Skeletal muscle cell (primary cell): ENCODE measurements around the gene TMEM204.

Source experiments
- DNase-seq: peaks from one replicate; pipeline ENCODE4 v3.0.0-alpha.2; 2010; ENCODE audit warnings: low read depth
- H3K4me3 ChIP-seq: 2 replicates; pipeline ENCODE4 v1.5.1; 2011; ENCODE audit warnings: low read depth, mild to moderate bottlenecking, control low read depth, low read length, moderate library complexity

Gene TMEM204

DNA sequence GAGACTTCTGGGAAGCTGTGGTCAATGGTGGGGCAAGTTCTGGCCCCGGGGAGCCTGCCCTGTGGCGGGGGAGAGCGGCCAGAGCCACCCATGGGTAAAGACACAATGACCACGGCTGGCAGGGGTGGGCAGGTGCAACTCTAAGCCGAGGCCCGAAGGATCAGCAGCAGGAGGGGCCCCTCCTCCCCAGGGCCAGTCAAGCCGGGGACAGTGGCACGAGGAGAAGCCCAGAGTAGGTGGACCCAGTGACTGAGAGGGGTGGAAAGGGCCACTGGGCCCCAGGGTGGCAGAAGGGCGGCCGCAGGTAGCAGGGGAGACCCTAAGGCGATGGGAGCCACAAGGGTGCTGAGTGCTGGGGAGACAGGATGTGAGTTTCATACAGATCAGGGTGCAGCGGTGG, 17.7 kb downstream of the TMEM204 start:
- H3K4me3 ChIP-seq, result no peak overlapping the region
- DNase-seq, result no peak

DNA sequence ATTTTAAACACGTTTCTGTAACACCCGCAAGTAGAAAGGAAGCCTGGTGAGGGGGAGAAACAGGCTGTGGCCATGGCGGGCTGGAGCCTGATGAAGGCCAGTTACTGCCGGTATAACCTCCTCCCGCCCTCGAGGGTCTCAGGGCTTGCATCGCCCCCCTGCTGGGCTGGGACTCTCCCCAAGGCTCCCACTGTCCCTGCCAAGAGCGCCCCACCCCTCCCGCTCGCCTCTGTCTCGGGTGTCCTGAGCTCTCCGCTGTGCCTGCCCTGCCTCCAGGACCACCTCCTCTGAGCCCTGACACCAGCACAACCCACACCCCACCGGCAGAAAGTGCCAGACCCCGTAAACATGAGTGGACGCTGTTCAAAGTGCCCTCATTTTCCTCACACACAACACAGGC, 18.7 kb downstream of the TMEM204 start:
- no peak overlapping the region for H3K4me3 ChIP-seq
- DNase-seq, result no peak

DNA sequence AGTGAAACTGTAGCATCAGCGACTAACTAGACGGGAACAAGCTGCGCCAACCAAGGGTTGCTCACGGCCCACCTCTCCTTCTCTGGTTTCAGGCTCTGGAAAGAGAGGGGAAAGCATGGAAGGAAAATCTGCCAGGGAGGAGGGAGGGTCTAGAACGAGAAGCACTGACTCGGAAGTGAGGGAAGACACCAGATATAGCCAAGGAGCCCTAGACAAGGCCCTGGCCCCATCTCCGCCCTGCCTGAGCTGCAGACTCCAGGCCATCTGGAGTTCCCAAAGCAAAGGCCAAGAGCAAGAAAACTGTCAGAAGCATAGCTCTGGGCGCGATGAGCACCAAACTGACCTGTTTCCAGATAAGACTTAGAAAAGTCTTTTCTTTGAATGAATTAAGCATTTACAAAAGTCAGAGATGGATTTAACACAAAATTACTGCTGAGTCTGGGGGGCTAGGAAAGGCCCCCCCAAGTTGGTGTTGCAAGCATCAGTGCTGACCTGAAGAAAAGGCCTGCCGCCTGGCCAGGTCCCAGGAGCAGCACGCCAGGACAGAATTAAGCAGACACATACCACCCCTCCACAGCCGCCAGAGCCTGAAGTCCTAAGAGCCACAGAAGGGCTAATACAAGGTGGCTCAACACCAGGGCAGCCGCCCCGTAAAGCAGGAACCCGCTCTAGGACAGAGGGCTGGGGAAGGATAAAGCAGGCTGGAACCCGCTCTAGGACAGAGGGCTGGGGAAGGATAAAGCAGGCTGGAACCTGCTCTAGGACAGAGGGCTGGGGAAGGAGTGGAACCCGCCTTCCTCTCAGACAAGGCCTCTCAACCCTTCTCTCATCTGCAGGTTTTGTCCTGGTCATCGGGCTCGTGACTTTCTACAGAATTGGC, 20.7 kb downstream of the TMEM204 start:
- no peak overlapping the region for H3K4me3 ChIP-seq
- no peak for DNase-seq

DNA sequence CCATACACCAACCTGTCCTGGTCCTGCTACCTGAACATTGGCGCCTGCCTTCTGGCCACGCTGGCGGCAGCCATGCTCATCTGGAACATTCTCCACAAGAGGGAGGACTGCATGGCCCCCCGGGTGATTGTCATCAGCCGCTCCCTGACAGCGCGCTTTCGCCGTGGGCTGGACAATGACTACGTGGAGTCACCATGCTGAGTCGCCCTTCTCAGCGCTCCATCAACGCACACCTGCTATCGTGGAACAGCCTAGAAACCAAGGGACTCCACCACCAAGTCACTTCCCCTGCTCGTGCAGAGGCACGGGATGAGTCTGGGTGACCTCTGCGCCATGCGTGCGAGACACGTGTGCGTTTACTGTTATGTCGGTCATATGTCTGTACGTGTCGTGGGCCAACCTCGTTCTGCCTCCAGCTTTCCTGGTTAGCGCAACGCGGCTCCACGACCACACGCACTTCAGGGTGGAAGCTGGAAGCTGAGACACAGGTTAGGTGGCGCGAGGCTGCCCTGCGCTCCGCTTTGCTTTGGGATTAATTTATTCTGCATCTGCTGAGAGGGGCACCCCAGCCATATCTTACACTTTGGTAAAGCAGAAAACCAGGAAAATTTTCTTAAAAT, 21.5 kb downstream of the TMEM204 start:
- no peak for DNase-seq
- H3K4me3 ChIP-seq, result no peak overlapping the region

DNA sequence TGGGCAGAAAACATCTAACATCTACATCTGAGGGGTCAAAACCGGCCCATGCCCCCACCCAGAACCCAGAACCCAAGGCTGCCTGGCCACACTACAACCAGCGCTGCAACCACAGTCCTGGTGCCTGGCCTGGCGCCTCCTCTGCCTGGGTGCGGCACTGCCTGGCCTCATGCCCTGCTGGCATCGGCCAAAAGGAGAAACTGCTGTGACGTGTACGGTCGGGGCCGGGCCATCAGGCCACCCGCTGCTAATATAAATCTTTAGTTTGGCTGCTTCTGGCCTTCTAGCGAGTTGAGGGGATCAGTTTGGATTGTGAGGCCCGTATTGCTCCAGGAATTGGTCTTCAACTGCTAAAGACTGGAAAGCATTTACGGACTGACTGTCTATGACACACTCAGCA, 22.8 kb downstream of the TMEM204 start:
- no peak overlapping the region for H3K4me3 ChIP-seq
- DNase-seq, result no peak

DNA sequence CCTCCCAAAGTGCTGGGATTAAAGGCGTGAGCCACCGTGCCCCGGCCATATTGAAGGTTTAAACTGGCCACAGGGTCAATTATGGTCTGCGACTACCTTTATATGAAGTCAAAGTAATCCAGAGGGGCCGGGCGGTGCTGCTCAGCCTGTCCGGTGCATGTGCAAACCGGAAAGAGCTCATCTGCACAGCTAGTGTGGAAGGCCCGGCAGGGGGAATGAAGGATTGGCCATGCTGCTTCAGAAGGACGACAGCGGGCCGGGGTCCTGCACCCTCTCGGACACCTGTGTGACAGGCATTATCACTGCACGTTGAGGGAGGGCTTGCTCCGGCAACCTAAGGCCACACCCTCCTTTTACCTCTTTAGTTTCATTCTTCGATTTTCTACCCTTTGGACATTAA, 23.6 kb downstream of the TMEM204 start:
- H3K4me3 ChIP-seq, result no peak overlapping the region
- DNase-seq, result no peak

DNA sequence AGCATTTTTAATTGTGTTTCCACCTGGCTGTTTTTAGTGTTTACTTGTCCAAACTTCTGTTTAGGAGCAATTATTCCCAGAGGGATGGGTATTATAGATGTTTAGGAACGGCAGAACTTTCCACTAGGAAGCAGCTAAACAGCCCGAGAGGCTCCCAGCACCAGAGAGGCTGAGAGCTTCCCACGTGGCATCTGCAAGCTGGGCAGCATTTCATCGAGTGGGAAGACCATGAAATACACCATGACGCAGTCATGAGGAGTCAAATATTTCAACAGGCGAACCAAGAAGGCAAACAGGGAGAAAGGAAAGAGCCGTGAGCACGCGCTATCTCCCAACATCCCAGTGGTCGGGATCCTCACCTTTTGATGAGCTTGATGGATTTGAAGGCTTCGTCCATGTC, 24.1 kb downstream of the TMEM204 start:
- H3K4me3 ChIP-seq, result no peak overlapping the region
- no peak for DNase-seq

DNA sequence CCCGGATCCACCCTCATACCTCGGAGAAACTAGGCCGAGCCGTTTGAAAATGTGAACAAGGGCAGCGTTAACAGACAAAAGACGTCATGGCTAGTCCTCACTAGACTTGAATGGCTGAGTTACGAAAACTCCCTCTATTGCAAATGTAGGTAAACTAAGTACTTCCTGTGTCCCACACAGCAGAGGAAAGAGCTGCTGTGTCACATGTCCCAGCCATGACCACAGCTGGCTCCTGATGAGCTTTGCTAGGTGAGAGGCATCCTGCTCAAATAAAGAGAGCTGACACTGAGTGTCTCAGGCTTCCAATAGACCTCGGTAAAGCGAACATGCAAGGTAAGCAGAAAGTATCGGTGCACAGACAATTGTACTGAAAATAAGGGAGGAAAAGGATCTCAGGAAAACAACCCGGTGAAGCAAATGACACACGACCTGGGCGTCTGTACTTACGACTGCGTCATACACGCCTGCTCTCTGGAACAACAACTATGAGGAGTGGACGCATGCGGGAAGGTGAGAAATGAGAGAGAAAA, 26.0 kb downstream of the TMEM204 start:
- no peak for DNase-seq
- H3K4me3 ChIP-seq, result no peak overlapping the region

DNA sequence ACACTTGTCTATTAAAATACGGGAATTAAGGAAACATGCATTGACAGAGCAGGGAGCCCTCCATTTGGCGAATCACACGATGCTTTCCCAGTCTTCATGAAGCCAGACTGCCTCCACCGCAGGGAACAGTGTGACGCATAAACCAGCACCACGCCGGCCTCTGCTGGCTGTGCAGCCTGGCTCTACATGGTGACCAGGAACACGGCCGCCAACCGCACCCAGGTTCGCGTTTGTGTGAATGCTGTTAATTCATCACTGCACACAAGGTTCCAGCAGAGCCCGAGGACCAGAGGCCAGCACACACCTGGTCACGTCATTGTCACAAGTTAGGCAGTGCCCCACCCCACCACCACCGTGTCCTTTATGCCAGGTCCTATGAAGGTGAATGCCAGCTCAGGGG, 26.7 kb downstream of the TMEM204 start:
- DNase-seq, result no peak
- H3K4me3 ChIP-seq, result no peak overlapping the region

DNA sequence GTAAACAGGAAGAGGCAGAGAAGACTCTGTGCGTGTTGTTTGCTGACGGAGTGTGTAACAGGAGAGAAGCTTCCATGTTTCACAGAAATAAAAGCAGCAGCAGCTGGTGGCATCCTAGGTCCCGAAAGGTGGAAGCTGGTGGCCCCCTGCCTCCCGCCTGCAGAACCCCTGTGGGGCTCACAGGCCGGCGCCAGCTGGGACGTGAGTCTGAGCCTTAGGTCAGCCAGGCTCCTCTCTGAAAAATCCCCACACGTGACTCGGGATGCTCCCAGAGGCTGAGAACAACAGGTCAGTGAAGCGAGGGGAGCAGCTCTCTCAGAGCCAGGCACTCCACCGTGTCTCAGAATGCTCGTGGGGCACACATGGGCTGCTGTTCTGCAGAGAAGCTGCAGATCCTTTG, 27.4 kb downstream of the TMEM204 start:
- H3K4me3 ChIP-seq, result no peak overlapping the region
- no peak for DNase-seq

DNA sequence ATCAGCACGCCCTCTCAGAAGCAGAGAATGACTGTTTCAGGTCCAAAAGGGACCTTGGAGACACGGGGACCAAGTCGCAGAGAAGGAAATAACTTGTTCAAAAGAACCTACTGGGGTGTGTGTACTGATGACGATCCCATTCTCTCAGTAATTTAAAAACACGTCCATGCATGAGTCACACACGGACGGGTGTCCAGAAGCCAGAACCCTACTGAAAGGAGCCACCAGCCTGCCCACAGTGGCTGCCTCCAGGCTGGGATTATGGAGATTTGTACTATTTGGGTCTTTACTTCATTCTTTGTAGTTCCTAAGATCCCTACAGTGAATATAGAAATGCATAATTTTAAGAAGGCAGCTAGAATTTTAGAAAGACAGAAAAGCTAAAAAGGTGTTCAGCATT, 27.8 kb downstream of the TMEM204 start:
- H3K4me3 ChIP-seq, result no peak overlapping the region
- no peak for DNase-seq

DNA sequence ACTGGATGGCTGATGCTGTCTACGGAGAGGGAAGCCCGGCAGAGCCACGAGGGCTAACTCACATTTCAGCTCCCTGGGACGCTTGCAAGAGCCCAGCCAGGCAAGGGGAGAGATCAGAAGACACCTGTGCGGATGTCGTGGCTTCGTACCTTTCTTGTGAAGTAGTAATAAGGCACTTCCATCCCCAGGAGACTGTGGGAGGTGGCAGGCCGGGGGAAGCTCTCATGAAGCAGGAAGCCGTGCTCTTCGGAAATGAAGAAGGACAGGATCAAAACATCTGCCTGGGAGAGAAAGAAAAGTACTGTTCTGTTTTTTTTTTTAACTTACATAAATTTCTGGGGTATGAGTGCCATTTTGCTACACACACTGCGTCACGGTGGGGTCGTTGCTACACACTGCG, 28.4 kb downstream of the TMEM204 start:
- no peak overlapping the region for H3K4me3 ChIP-seq
- DNase-seq, result no peak

DNA sequence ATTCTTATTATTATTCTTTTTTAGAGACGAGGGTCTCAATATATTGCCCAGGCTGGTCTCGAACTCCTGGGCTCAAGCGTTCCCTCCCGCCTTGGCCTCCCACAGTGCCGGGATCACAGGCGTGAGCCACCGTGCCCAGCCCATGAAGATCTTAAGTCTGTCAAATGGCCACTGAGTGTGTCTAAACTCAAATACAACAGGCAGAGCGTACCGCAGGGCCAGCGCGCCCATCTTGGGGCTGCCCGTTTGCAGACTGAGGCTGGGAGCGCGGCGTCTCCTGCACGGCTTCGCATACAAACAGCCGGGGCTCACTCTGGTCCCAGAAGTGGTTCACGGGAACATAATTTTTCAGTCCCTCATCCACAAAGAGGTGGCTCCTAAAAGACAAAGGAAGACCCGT, 30.3 kb downstream of the TMEM204 start:
- DNase-seq, result no peak
- H3K4me3 ChIP-seq, result no peak overlapping the region

DNA sequence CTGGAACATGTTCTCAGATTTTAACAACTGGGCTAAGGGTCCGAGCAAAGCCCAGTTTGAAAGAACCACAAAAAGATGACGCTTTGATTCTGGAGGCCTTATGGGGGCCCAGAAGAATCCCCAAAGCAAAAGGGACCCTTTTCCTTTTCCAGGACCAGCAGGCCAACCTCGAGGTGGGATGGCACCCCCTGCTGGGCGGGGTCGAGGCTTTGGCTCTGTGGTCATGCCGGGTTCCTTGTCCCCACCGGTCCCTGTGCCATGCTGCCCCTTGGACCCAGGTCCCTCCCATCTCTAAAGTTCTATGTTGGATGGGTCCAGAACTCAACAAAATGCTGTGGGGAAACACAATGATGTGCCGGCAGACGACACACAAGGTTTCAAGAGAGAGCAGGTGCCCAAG, 30.9 kb downstream of the TMEM204 start:
- no peak for DNase-seq
- no peak overlapping the region for H3K4me3 ChIP-seq

DNA sequence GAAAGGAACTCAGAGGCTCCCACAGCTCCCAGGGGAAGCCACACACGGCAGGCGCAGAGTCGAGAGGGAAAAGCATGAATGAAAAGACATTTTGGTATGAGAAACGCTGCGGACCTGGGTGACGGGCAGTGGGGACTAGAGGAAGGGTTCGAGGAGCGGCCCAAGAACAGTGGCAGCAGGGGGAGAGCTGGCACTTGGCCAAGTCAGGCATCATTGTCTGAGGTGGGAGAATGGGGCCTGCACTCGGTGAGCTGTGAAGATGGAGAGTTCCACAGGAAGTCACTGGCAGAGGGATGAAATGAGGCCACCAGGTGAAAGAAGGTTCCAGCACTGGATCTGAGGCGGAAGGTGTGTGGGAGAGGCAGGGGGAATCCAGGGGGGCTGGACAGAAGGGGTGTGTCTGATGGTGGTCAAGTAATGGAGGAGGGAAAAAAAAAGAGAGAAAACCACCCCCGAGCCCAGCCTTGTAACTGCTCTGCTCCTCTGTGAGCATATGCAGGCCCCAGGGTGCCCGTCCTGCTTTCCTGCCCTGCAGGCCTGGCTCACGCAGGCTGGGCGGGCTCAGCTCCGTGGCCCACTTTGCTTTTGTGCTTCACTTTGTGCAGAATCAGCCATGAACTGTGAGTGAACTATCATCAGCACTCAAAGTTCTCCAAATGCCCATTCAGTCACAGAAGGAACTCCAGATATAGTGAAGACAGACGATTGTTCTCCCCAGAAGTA, 31.8 kb downstream of the TMEM204 start:
- no peak overlapping the region for H3K4me3 ChIP-seq
- DNase-seq, result no peak

DNA sequence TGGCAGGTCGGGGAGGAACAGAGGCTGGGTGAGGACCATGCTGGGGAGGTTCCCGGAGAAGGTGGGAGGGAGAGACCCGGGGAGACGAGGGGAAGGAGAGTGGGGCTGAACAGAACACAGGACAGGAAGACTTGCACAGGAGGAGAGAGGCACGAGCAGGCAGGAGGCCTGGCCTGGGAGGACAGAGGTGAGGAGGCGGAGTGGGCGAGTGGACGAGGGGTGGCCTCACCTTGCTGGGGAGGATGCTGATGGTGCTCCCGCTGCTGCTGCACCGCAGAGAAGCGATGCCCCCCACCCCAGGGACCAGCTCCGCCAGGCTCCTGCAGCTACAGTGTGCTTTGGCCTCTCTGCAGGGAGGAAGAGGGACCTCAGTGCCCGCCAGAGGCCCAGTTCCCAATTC, 34.5 kb downstream of the TMEM204 start:
- H3K4me3 ChIP-seq, result no peak overlapping the region
- DNase-seq, result no peak

DNA sequence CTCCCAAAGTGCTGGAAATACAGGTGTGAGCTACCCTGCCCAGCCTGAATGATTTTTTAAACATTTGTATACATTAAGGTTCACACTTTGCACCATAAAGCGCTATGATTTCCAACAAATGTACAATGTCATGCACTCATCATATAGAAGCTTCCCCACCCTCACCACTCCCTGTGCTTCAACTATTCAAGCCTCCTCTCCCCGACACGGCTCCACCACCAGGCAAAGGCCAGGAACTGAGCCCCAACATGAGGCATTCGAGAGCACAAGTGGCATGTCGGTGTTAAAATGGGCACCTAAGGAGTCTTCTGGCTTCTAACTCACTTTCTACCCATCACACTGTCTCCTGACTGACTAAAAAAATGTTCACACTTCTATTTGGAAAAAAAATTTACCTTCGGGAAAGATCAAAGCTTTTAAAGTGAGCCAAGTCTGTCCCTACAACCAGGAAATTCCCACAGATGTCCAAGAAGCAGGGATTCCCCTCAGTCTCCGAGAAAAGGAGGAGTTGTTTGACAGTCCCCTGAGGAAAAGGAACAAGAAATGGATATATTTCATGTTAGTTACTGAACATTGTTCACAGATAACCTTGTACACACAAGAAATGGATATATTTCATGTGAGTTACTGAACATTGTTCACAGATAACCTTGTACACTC, 37.7 kb downstream of the TMEM204 start:
- no peak overlapping the region for H3K4me3 ChIP-seq
- no peak for DNase-seq

DNA sequence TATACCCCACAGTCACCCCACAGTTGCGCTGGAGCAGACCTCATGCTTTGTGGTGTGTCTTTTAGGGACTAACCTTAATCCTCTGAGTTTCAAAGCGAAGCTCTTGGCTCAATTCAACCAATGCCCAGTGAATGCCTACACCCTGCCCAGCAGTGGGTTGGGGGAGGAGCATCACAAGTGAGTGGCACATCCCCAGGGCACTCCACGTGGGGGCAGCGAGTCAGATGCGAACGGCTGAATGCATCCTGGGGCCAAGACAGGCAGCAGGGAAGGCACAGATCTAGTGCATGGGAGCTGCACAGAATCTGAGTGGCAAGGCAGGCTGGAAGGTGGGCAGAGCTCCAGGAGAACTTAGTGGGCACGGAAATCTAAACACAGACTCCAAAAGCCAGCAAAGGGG, 39.2 kb downstream of the TMEM204 start:
- no peak overlapping the region for H3K4me3 ChIP-seq
- DNase-seq, result no peak

DNA sequence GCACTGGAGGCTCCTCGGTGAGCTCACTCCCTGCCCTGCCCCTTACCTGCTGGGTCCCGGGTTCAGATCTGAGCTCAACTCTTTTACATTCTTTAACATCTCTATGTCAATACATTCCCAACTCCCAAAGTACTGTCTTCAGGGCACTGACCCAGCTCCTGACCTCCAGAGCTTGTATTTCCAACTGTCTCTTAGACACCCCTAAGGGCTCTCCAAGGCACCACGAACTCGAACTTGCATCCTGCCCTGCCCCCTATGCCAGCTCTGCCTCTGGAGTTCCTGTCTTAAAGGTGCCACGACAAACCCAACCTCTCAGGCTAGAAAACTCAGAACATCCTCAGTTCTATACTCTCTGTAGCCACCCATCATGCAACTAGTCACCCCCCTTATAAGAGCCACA, 39.8 kb downstream of the TMEM204 start:
- H3K4me3 ChIP-seq, result no peak overlapping the region
- no peak for DNase-seq

DNA sequence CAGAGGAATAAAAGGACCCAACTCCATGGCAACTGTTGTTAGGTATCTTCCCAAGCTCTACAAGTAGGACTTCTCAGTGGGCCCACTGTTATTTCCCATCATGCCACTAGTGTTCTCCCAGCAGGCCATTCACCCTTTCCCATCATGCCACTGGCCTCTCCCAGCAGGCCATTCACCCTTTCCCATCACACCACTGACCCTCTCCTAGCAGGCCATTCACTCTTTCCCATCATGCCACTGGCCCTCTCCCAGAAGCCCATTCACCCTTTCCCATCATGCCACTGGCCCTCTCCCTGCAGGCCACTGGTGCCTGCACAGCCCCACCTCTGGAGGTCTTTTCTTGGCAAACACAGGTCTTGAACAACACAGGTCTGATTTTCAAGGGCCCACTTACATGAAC, 42.1 kb downstream of the TMEM204 start:
- no peak overlapping the region for H3K4me3 ChIP-seq
- DNase-seq, result no peak
